GM21526 (cell line): ENCODE results near the gene VTN.
"Not testable (repeated sequence)": the region's sequence is repeated elsewhere in the genome, so short reads cannot be mapped to it uniquely, and the experiment has no call there.

Experiments used
- ATAC-seq: cut with Tn5 transposase; IDR thresholded peaks from one replicate; pipeline ENCODE4 v1.9.1; 2021; ENCODE audit warnings: moderate library complexity; ENCODE audit not compliant: unreplicated experiment, low FRiP score

VTN gene

DNA sequence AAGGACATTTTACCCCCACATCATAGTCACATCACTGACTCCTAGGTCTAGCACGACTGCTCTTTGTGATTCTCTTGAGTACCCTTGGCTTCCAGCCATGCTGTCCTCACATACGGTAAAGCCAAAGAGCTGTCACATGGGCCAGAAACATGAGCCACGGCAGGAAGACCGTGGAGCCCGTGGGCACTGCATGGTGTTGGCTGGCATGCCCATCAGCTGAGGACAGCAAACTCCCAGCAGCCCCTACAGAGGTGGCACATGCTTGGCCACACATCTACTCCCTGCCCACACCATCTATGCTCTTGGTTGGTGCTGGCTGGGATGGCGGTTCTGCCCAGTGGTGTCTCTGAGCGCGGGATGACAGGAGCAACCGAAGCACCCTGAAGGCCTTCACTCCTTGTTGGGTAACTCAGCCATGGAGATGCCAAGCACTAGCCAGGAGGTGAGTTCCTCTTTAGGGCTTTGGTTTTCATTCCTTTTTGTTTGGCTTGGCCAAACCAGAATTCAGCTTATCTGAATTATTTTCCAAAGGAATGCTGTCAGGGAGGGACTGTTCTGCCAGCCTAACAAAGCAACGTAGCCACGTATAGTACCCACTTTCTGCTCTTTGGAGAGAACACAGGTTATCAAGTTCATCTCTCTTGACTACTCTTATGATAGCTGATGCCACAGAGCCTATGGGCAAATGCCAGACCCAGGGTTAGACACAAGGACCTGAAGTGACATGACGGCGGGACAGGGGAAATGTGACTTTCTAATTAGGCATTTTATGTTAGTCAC is 24.5 kb downstream of the VTN start:
- ATAC-seq = no peak

DNA sequence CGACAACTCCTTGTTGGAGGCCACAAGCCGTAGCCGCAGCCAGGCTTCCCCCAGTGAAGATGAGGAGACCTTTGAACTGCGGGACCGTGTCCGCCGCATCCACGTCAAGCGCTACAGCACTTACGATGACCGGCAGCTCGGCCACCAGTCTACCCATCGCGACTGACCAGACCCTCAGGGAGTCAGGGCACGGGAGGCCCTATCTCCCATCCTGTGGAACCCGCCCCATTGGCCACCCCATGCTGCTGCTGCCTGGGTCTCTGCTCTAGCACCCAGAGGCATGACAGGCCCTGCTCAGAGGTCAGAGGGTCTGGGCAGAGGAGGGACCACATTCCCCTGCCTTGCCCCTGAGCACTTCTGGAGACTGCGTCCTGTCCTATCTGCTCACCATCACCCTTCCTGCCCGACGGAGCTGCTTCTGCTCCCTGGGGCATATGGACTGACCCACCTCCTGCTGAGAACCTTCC is 25.6 kb downstream of the VTN start:
- no peak for ATAC-seq

DNA sequence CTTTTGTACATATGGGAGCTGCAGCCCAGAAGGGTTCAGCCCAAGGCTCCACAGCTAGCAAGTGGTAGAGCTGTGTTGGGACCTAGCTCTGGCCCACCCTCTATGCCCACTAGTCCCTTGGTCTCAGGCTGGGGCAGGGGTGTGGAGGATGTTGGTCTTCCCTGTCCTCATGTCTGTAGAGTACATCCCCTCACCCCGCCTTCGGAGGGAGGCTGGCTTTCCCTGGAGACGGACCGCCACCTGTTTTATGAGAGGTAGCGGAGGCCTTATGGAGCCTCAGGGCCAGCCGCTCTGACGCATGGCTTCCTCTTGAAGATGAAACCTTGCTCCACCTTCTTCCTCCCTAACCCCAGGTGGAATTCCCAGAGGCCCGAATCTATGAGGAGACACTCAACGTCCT is 26.1 kb downstream of the VTN start:
- ATAC-seq = no peak

GRCh38 chr17:28343491-28343932 is 26.6 kb downstream of the VTN start:
- ATAC-seq = no peak

DNA sequence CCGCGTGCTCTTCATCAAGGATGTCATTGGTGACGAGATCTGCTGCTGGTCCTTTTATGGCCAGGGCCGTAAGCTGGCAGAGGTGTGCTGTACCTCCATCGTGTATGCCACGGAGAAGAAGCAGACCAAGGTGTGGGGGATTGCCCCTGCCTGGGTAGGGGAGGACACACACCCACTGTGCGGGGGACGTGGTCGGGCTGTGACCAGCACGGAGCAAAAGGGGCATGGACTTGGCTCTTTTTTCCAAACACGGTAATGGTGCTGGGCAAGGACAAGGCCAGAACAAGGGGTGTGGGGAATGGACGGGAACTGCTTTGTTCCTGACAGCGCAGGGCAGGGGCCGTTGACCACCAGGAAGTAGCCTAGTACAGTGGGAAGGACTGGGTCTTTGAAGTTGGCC is 27.8 kb downstream of the VTN start:
- no peak for ATAC-seq

DNA sequence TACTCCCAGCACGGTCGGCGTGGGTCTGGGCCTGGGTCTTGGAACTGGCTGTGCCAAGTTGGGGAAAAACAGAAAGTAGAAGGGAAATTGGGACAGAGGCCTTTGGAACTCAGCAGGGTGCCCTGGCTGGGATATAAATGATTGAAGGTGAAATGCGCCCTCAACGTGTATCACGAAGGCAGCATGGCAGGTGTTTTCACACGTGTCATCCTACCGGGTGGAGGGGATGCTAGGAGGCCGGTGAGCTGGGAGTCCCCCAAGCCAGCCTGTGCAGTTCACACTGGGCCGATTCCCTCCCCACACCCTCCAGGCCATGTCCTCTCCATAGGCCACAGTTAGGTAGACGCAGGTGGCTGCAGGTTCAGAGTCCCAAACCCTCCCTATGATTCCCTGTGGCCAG is 28.6 kb downstream of the VTN start:
- ATAC-seq = no peak

DNA sequence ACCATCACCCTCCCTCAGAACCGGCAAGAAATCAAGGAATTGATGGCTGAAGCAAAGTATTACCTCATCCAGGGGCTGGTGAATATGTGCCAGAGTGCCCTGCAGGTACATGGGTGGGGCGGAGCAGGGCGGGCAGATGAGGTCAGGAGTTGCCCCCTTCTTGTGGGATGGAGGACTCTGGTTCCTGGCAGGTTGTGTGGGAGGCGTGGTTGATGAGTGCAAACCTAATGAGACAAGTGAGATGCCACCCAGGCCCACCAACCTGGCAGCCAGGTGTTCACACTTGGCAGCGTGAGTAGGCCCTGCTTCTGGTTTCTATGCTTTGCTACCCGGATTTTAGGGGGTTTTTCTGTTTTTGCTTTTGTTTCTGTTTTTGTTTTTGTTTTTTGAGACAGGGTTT is 29.7 kb downstream of the VTN start:
- ATAC-seq = no peak

DNA sequence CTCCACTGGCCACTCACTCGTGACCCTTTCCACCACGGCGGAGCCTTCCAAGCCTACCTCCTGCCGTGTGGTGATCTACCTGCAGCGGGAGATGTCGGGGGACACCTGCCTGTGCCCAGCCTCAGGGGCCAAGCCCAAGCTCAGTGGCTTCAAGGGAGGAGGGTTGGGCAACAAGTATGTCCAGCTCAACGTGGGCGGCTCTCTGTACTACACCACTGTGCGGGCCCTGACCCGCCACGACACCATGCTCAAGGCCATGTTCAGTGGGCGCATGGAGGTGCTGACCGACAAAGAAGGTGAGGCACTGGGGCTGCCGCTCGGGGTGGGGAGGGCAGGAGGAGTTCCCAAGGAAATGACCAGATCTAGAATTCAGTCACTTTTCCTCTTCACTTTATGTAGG is 30.7 kb downstream of the VTN start:
- ATAC-seq = no peak

GRCh38 chr17:28338769-28339212 is 31.3 kb downstream of the VTN start:
- not testable (repeated sequence) for ATAC-seq

GRCh38 chr17:28338056-28338768 is 31.9 kb downstream of the VTN start:
- ATAC-seq = no peak

DNA sequence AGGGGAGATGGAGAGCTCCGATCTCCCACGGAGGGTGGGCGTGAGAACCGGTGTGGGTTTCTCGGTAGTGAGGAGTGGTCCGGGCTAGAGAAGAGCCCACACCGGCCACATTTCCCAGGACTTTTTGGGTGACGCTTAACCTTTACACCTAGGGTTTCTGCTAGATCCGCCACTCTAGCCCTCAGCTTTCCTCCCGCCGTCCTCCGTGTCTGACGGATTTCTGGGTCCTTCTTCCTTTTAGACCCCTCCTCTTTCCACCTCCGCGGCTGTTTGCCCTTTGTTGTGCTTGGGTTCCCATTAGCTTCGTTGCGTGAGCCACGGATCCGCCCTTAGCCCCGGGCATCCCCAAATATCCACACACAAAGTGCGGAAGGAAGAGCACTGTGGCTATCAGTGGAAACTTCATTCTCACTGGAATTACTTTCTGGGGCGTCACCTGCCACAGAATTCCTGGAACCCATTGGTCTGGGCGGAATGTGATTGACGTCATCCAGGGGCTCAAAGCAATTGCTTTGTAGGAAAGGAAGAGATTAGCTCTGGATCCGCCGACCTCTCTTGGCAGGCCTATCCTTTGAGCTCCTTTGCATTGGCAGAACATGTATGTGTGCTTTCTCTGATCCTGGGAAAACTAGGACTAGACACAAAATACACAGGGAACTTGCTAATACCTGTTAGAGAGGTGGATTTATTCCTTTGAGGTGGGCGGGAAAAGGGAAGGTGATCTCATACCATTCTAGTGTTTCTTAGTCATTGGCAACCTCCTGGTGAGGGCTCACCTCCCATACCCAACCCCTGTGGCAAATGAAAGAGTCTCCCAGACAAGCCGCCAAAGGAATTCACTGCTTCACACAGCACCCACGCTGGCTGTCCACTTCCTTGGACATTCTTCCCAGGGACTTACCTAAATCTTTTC is 33.9 kb downstream of the VTN start:
- ATAC-seq = no peak

- peak; percentile 93 for ATAC-seq
Observed at GRCh38 chr17:28335201-28335958, 34.7 kb downstream of the VTN start, which contains the start of the genes IFT20 and TNFAIP1. Gene IFT20 (minus strand): TSS chr17:28335472. CDS start chr17:28331985, 3,487 bp downstream. Gene TNFAIP1 (plus strand): TSS chr17:28335761. CDS start chr17:28339522, 3,761 bp downstream.

DNA sequence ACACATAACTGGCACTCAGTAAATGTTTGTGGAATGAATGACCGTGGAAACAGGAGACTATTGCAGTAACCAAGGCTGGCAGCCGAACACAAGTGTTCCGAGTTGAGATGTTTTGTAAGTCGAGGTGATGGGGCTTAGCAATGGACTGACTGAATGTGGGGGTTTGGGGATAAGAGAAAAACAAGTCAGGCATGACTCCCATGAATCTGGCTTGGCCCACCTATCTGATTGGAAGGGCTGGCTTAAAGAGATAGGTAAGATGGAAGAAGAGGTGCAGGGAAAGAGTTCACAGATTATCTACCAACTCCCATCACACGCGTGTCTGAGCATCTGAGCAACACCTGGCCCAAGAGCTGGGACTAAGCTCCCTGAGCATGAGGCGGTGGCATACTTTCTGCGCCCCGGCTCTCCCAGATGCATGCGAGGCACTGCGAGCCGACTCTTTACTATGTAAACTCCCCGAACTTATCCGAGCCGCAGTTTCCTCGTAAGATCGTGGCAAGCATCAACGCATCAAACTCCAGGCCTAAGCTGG is 35.4 kb downstream of the VTN start:
- no peak for ATAC-seq

DNA sequence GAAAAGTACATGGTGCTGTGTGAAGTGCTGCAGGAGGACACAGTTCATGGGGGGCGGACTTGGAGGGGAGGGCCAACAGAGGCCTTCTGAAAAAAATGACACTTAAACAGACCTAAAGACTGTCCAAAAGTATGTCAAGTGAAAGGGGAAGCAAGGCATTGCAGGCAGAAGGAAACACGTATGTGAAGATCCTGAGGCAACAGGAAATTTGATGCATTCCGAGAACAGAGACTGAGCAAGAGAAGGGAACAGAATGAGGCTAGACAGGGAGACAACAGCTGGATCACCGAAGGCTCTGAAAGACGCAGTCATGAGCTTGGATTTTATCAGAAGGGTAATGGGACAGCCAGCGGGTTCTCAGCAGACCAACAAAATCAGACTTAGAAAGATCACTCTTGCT is 35.9 kb downstream of the VTN start:
- no peak for ATAC-seq

DNA sequence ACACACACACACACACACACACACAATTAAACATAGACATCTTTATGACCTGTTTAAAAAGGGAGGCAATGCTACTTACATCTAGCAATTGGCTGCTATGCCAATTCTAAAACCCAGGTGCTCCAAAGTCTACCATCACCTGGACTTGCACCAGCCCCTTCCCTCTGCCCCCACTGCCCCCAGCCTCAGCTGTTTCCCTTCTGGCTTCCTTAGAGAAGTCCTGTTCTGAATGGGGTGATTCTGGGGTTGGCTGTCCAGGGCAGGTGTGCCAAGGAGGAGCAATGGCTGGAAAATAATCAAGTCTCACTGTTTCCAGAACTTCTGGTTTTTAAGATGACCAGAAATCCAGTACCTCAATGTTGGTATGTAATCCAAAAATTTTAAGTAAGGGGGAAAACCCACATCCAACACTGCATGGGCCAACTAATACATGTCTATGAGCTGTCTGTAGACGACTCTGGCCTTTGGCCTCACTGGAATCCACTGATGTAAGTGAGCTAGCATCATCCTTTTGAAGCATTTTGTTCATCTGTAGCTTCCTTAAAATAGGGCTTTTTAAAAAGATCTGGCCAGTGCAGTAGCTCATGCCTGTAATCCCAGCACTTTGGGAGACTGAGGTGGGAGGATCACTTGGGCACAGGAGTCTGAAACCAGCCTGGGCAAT is 36.9 kb downstream of the VTN start:
- ATAC-seq = no peak

DNA sequence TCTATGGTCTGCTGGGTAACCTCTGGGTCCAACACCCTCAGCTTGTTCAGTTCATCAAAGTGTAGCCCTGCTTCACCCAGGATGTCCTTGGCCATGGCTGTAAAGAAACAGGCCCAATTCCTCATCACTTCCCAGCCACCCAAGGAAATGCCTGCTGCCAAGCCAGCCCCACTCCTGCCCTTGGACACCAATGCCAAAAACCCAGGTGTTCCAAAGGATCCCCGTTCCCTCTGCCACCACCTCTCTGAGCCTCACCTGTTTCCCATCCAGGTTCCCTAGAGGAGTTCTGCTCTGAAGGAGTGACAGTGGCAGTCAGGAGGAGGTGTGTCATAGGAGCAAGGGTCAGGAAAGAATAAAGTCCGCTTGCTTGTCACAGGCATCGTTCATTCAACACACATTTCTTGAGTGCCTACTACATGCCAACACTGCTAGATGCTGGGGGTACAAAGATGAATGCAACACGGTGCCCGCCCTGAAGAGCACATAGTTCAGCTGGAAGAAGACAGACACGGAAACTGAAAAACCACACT is 38.2 kb downstream of the VTN start:
- no peak for ATAC-seq

DNA sequence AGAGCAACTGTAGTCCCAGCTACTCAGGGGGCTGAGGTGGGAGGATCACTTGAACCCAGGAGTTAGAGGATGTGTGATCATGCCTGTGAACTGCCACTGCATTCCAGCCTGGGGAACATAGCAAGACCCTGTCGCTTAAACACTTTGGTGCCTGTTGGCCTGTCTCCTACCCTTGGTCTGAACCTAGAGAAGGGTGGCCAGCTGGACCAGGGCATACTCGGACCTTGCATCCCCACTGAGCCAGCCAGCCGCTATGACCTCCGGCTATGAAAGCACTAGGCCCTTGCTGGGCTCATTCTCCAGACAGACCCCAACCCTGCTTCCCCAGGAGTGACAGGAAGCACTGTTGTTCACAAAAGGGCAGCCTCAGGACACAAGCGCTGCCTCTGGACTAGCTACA is 39.4 kb downstream of the VTN start:
- ATAC-seq = no peak

DNA sequence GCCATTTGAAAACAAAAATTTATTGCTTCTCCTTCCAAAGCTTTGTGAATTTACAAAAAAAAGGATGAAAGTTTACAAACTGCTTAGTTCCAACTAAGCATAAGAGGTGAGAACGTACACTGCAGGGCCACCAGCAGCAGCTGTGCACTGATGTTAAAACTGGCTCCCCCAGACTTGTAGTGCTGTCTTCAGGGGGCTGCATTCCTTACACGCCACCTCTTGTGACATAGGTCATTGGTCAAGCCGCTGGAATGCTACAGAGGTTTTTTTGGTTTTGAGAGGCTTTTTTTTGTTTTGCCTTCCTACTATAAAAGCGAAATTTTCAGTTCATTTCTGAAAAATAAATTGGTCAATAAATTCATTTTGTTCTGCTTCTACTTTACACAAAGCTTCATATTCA is 41.8 kb downstream of the VTN start:
- ATAC-seq = no peak

DNA sequence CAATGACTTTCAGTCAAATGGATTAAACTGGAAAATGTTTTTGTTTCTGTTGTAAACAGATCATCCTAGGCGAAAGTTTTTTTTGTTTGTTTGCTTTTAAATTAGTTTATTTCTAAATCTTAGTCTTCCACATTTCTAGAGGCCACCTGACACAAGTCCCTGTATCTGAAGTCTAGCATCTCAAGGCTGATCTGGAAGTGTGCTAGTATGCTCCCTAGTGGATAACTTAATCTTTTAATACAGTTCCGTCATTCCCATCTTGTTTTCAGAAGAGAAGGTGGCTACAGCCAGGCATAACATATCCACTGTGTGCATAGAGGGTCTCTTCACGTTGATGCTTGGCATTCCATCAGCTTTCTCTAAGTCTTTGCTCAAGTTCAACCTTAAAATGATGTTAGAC is 42.4 kb downstream of the VTN start:
- no peak for ATAC-seq
